GM12892 (cell line): ENCODE data around the gene IER3.

Experiments used
- POLR2A ChIP-seq: IDR thresholded peaks from 2 replicates; pipeline ENCODE4 v1.6.1; 2011; ENCODE audit warnings: low read depth, low read length, control low read depth
- TAF1 ChIP-seq: IDR thresholded peaks from 2 replicates; pipeline ENCODE4 v1.6.1; 2011; ENCODE audit warnings: low read depth, mild to moderate bottlenecking, control low read depth, low read length, borderline replicate concordance

DNA sequence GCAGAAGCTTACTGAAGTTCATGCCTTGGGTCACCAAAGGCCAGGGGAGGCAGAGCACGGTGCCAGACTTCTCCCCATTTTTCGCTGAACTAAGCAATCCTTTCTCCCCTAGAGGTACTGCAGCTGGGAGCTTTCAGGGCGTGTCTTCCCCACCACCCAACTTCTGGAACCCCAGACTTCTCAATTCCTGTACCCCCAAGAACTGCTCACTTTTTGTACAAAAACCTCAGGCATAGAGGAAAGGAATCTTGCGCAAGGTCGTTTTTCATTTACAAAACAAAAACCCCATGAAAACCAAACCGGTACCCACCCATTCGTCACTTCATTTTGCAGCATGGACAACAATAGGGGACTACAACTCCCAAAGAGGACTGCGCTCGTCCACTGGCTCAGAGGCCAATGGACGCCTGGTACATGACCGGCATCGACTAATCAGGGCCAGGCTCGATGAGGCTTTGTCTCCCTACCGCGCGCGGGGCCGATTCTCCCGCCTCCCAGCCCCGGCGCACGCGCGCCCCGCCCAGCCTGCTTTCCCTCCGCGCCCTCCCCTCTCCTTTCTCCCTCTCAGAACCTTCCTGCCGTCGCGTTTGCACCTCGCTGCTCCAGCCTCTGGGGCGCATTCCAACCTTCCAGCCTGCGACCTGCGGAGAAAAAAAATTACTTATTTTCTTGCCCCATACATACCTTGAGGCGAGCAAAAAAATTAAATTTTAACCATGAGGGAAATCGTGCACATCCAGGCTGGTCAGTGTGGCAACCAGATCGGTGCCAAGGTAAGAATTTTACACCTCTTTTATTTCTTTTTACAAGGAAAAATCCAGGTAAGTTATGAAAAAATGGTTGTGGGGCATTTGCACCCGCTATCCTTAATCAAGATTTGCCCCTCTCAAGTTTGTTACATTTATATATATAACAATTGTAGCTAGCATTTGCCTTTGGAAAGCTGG lies 24.3 kb downstream of the IER3 start, which contains the start of gene TUBB:
- TF ChIP-seq TAF1 (peak; percentile 99), POLR2A (peak; percentile 93)
